ENCODE results near the gene HAND2.

HAND2 gene

GRCh38 chr4:173536808-173537429 is 6.9 kb upstream of the HAND2 start:
- intact Hi-C loops (cut with DNase I) = no loop called here
- no peak for DNase-seq

GRCh38 chr4:173535957-173536356 is 5.9 kb upstream of the HAND2 start:
- no peak for DNase-seq
- intact Hi-C loops (cut with DNase I) = no loop called here

GRCh38 chr4:173535165-173535902 is 5.3 kb upstream of the HAND2 start:
- DNase-seq = no peak
- intact Hi-C loops (cut with DNase I) = no loop called here

- intact Hi-C loops (cut with DNase I) = no loop called here
- no peak for DNase-seq
These were observed 4.4 kb upstream of the HAND2 start for GRCh38 chr4:173534434-173534833.

GRCh38 chr4:173532725-173533511 is 2.9 kb upstream of the HAND2 start:
- intact Hi-C loops (cut with DNase I) = no loop called here
- DNase-seq = no peak

- DNase-seq = peak in 3 of 10 donors; percentile 50 to 81 (median 72)
These were observed 1.3 kb upstream of the HAND2 start for GRCh38 chr4:173531086-173531965.

GRCh38 chr4:173530326-173531085 is 477 bp upstream of the HAND2 start:
- intact Hi-C loops (cut with DNase I) = no loop called here

More at GRCh38 chr4:173531086-173531965, 1.3 kb upstream of the HAND2 start:
- intact Hi-C loops (cut with DNase I) = no loop called here

GRCh38 chr4:173528378-173529321 is 1.4 kb downstream of the HAND2 start:
- peak in 2 of 10 donors; percentile 57 to 66 for DNase-seq
- intact Hi-C loops (cut with DNase I) = no loop called here

More at GRCh38 chr4:173530326-173531085, 477 bp upstream of the HAND2 start:
- DNase-seq = peak in 1 of 10 donors; percentile 23

GRCh38 chr4:173527103-173527891 is 2.7 kb downstream of the HAND2 start:
- peak in 1 of 10 donors; percentile 40 for DNase-seq
- intact Hi-C loops (cut with DNase I) = no loop called here

GRCh38 chr4:173526724-173527102 is 3.3 kb downstream of the HAND2 start:
- peak in 1 of 10 donors; percentile 24 for DNase-seq
- intact Hi-C loops (cut with DNase I) = no loop called here

- peak in 1 of 10 donors; percentile 17 for DNase-seq
- intact Hi-C loops (cut with DNase I) = no loop called here
These were observed 4.0 kb downstream of the HAND2 start for GRCh38 chr4:173526027-173526482.

GRCh38 chr4:173525118-173526011 is 4.7 kb downstream of the HAND2 start:
- intact Hi-C loops (cut with DNase I) = no loop called here
- peak in 2 of 10 donors; percentile 72 to 75 for DNase-seq

- intact Hi-C loops (cut with DNase I) = no loop called here
- DNase-seq = peak in 2 of 10 donors; percentile 59 to 62
These were observed 5.6 kb downstream of the HAND2 start for GRCh38 chr4:173524218-173525117.

- peak in 2 of 10 donors; percentile 56 to 67 for DNase-seq
- intact Hi-C loops (cut with DNase I) = no loop called here
These were observed 7.1 kb downstream of the HAND2 start for GRCh38 chr4:173522951-173523395.
